Activated CD4-positive, alpha-beta memory T cell treated with anti-CD3 and anti-CD28 coated beads for 36 hours (primary cell): ENCODE results near the gene SH2D7. TPM values are rescaled to one million over a fixed set of nuclear protein-coding genes. Genes with fewer than 3 reads are reported as not detected.
"Not testable (repeated sequence)": the region's sequence is repeated elsewhere in the genome, so short reads cannot be mapped to it uniquely, and the experiment has no call there.

ENCODE experiments used
- CTCF ChIA-PET: fragments of 350-600 bp; sonication (Branson Sonifier 250); formaldehyde crosslinking; loops from one replicate; lab custom pipeline; 2021; ENCODE audit warnings: antibody characterized with exemption, inconsistent platforms; lab: Charles Lee
- POLR2A ChIA-PET: fragments of 350-600 bp; sonication (Branson Sonifier 250); formaldehyde crosslinking; loops from one replicate; lab custom pipeline; 2021; ENCODE audit warnings: antibody characterized with exemption; lab: Charles Lee
- DNase-seq: peaks from one replicate; pipeline ENCODE4 v3.0.0-alpha.2; 2020
- H3K27ac Mint-ChIP-seq: one replicate; pipeline ENCODE4 v1.8.0; 2021; ENCODE audit warnings: mixed read lengths
- H3K27me3 Mint-ChIP-seq: one replicate; pipeline ENCODE4 v1.8.0; 2021; ENCODE audit warnings: mixed read lengths
- H3K36me3 Mint-ChIP-seq: one replicate; pipeline ENCODE4 v1.8.0; 2021; ENCODE audit warnings: mixed read lengths
- H3K4me1 Mint-ChIP-seq: one replicate; pipeline ENCODE4 v1.8.0; 2021; ENCODE audit warnings: low read depth, mixed read lengths
- H3K4me3 Mint-ChIP-seq: one replicate; pipeline ENCODE4 v1.8.0; 2021; ENCODE audit warnings: mild to moderate bottlenecking, mixed read lengths
- H3K9me3 Mint-ChIP-seq: one replicate; pipeline ENCODE4 v1.8.0; 2021; ENCODE audit warnings: mixed read lengths
- intact Hi-C: fragments of 100-400 bp; cut with micrococcal nuclease; formaldehyde crosslinking; loops from one replicate; pipeline ENCODE4 v1.15.1; 2023
- total RNA-seq, 2 experiments: library from RNA; stranded (reverse); gene quantifications; one replicate each; pipeline ENCODE4 v1.2.3, GENCODE V29; 2021

Gene SH2D7
- total RNA-seq, 2 experiments from 2014 or later = not detected

GRCh38 chr15:78148392-78149067 is 56.2 kb downstream of the SH2D7 start:
- intact Hi-C loops = loop anchor here (1.0 kb wide), 2 partner anchors 17 to 19 kb away; partner anchors contain the start of gene CIB2
- peak; percentile 12 for DNase-seq
- Mint-ChIP-seq H3K27me3 (no peaks in the 10 kb centered on the region), H3K4me1 (peaks cover 40% of the 10 kb centered on the region), H3K36me3 (peaks cover 5% of the 10 kb centered on the region), H3K4me3 (peak overlapping the region; percentile 83), H3K27ac (peak overlapping the region; percentile 86), H3K9me3 (no peaks in the 10 kb centered on the region)
- ChIA-PET POLR2A (interaction anchor here (0.6 to 1.8 kb wide), 5 partner anchors 10 to 45 kb away, joined by 3 to 6 read pairs (median 4); no protein-coding TSS in a partner anchor), CTCF (interaction anchor here (1.0 to 3.7 kb wide), 7 partner anchors 9 to 602 kb away, joined by 3 to 22 read pairs (median 5); partner anchors contain the start of gene CIB2)

GRCh38 chr15:78149068-78149804 is 56.9 kb downstream of the SH2D7 start, which contains the start of gene IDH3A:
Gene IDH3A (plus strand): TSS chr15:78149362. CDS start chr15:78149404, 42 bp downstream.
- Mint-ChIP-seq H3K4me3 (peak within 1 kb of the TSS; percentile 94), H3K4me1 (peaks cover 40% of the 10 kb centered on the region)
- POLR2A ChIA-PET = interaction anchor here (0.6 to 1.8 kb wide), 6 partner anchors 10 to 366 kb away, joined by 3 to 6 read pairs (median 4); no protein-coding TSS in a partner anchor

GRCh38 chr15:78149805-78150751 is 57.7 kb downstream of the SH2D7 start:
- Mint-ChIP-seq H3K4me3 (peak overlapping the region; percentile 94), H3K4me1 (peaks cover 40% of the 10 kb centered on the region), H3K27ac (peak overlapping the region; percentile 45), H3K27me3 (no peaks in the 10 kb centered on the region), H3K36me3 (peaks cover 5% of the 10 kb centered on the region), H3K9me3 (no peaks in the 10 kb centered on the region)
- no peak for DNase-seq
- ChIA-PET POLR2A (interaction anchor here (0.7 to 1.8 kb wide), 5 partner anchors 11 to 365 kb away, joined by 3 to 6 read pairs (median 3); no protein-coding TSS in a partner anchor), CTCF (interaction anchor here (0.9 to 3.7 kb wide), 8 partner anchors 18 to 601 kb away, joined by 3 to 22 read pairs (median 3); partner anchors contain the start of gene CIB2)
- intact Hi-C loops = loop anchor here (1.0 to 5.0 kb wide), 3 partner anchors 17 to 287 kb away; partner anchors contain the start of genes CIB2 and IREB2

More at GRCh38 chr15:78149068-78149804, 56.9 kb downstream of the SH2D7 start, which contains the start of gene IDH3A:
- CTCF ChIA-PET = interaction anchor here (1.0 to 3.7 kb wide), 8 partner anchors 10 to 601 kb away, joined by 3 to 22 read pairs (median 4); partner anchors contain the start of gene CIB2
- intact Hi-C loops = loop anchor here (1.0 kb wide), 2 partner anchors 18 kb away; partner anchors contain the start of gene CIB2
- Mint-ChIP-seq H3K9me3 (no peaks in the 10 kb centered on the region), H3K27ac (peak within 1 kb of the TSS; percentile 86), H3K27me3 (no peaks in the 10 kb centered on the region), H3K36me3 (peaks cover 5% of the 10 kb centered on the region)
- peak; percentile 100 for DNase-seq

GRCh38 chr15:78151075-78151474 is 58.7 kb downstream of the SH2D7 start:
- not testable (repeated sequence) for H3K4me3 Mint-ChIP-seq, H3K36me3 Mint-ChIP-seq, H3K27me3 Mint-ChIP-seq, H3K9me3 Mint-ChIP-seq, H3K27ac Mint-ChIP-seq
- intact Hi-C loops = loop anchor here (5.0 kb wide), 1 partner anchor 286 kb away; the partner anchor contains the start of gene IREB2
- CTCF ChIA-PET = interaction anchor here (0.9 to 3.7 kb wide), 4 partner anchors 15 to 44 kb away, joined by 3 to 22 read pairs (median 3); partner anchors contain the start of gene CIB2
- DNase-seq = peak; percentile 44
- POLR2A ChIA-PET = interaction anchor here (0.7 kb wide), 1 partner anchor 26 kb away, joined by 3 read pairs; no protein-coding TSS in a partner anchor
- H3K4me1 Mint-ChIP-seq = peaks cover 40% of the 10 kb centered on the region

Other genes with a start within 250 kb of the SH2D7 start
- 10 to 100 TPM; 47.9 to 57.8 TPM for gene TBC1D2B, start 14.8 kb upstream of the SH2D7 start, total RNA-seq
- 1 to 10 TPM; 2.0 to 2.2 TPM for gene CIB2, start 38.9 kb downstream of the SH2D7 start, total RNA-seq
- 100 to 1,000 TPM; 106 to 111 TPM for gene IDH3A, start 56.8 kb downstream of the SH2D7 start, total RNA-seq
- gene ACSBG1, start 142.0 kb downstream of the SH2D7 start, total RNA-seq = under 1 TPM in 1 of 2 experiments, not detected in 1; 0.26 TPM
- 10 to 100 TPM; 36.3 to 39.6 TPM for gene DNAJA4, start 172.0 kb downstream of the SH2D7 start, total RNA-seq
- gene SKIC8, start 207.0 kb downstream of the SH2D7 start, total RNA-seq = 10 to 100 TPM; 50.1 to 51.3 TPM
- not detected for gene CRABP1, start 247.8 kb downstream of the SH2D7 start, total RNA-seq